ENCODE results near the gene KCNF1.

DNA sequence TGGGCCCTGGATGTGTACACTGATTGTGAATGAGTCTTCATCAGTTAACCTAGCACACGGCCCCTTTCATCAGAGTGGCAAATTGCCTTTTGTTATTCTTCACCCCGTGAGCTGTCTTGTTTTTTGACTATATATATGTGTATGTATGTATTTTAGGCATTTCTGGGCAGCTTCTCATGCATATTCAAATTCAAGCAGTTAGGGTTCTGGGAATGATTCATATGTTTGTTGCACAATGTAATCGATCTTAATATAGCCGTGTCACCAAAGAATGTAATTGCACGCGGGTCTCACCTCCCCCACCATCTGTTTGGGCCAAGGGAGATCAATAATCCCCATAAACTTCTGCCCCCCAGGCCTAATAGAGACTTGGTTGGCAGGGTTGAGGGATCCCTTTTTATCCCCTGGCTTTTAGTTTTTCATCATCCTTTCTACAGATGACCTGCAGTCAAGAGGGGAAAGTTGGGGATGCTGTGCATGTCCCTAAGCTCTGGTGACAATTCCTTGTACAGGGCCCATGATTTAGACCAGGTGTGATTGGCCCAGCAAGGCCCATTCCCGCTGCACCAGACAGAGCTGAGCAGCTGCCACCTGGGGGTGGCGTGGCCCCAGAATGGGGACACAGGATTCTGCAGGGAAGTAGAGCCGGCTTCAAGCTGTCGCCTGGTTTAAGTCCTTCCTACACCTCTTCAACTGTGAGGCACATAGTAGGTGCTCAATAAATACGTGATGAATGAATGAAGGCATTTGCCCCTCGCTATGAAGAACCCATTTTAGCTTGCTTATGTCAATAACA is 19.2 kb downstream of the KCNF1 start:
- TF ChIP-seq POLR2AphosphoS5 (IDR thresholded peaks at IDR 0.05; ENCODE audit: low read depth, low read length) (no peak), SIN3A (IDR thresholded peaks at IDR 0.05; ENCODE audit: borderline replicate concordance, insufficient read depth, low read length) (no peak), TAF1 (IDR thresholded peaks at IDR 0.05; ENCODE audit: borderline replicate concordance, insufficient read depth, low read length) (no peak), FOXP2 (optimal IDR thresholded peaks at IDR 0.05; ENCODE audit: borderline replicate concordance, extremely low read depth, extremely low read length, insufficient read depth) (no peak)
- TF ChIP-seq, protein P1, sequence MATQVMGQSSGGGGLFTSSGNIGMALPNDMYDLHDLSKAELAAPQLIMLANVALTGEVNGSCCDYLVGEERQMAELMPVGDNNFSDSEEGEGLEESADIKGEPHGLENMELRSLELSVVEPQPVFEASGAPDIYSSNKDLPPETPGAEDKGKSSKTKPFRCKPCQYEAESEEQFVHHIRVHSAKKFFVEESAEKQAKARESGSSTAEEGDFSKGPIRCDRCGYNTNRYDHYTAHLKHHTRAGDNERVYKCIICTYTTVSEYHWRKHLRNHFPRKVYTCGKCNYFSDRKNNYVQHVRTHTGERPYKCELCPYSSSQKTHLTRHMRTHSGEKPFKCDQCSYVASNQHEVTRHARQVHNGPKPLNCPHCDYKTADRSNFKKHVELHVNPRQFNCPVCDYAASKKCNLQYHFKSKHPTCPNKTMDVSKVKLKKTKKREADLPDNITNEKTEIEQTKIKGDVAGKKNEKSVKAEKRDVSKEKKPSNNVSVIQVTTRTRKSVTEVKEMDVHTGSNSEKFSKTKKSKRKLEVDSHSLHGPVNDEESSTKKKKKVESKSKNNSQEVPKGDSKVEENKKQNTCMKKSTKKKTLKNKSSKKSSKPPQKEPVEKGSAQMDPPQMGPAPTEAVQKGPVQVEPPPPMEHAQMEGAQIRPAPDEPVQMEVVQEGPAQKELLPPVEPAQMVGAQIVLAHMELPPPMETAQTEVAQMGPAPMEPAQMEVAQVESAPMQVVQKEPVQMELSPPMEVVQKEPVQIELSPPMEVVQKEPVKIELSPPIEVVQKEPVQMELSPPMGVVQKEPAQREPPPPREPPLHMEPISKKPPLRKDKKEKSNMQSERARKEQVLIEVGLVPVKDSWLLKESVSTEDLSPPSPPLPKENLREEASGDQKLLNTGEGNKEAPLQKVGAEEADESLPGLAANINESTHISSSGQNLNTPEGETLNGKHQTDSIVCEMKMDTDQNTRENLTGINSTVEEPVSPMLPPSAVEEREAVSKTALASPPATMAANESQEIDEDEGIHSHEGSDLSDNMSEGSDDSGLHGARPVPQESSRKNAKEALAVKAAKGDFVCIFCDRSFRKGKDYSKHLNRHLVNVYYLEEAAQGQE (IDR thresholded peaks at IDR 0.05; ENCODE audit: insufficient read depth in 1 of 2, low read depth in 2 of 2, low read length in 2 of 2), result no peak
